CD1c-positive myeloid dendritic cell (primary cell): Measurements from ENCODE around the gene DNASE1L3.

Experiments used
- DNase-seq: peaks from one replicate; pipeline ENCODE4 v3.0.0-alpha.2; 2016; ENCODE audit errors: extremely low spot score

The DNASE1L3 gene

GRCh38 chr3:58179235-58180098, 31.3 kb downstream of the DNASE1L3 start:
- no peak for DNase-seq

DNA sequence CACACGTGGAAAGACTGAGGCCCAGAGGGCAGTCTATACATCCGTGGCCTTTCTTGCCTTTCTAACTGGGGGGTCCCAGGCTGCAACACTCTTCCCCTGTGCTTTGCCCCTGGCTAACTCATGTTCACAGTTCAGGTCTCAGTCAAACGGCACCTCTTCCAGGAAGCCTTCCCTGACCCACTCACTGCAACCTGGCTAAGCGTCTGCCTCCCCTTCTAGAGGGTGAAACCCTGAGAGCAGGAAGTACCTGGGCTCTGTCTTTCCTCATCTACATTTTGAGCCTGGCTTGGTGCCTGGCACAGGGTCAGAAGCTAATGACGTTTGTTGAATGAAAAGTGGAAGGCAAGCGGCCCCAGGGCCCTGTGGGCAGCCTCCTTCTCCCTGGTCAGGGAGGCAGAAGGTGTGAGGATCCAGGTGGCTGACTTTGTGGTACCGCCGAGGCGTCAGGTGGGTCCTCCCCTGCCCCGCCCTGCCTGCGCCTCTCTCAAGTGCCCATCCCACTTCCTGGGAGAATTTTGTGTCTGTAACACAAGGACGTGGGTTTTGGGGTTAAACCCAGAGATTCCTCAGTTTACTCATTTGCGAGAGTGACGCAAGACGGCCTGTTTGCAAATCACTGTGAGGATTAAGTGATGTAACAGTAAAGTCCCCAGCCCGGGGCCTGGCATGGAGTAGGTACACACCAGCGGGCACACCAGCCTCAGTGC, 32.1 kb downstream of the DNASE1L3 start:
- no peak for DNase-seq

- peak; percentile 90 for DNase-seq
These were observed 32.8 kb downstream of the DNASE1L3 start for GRCh38 chr3:58177747-58178527.

DNA sequence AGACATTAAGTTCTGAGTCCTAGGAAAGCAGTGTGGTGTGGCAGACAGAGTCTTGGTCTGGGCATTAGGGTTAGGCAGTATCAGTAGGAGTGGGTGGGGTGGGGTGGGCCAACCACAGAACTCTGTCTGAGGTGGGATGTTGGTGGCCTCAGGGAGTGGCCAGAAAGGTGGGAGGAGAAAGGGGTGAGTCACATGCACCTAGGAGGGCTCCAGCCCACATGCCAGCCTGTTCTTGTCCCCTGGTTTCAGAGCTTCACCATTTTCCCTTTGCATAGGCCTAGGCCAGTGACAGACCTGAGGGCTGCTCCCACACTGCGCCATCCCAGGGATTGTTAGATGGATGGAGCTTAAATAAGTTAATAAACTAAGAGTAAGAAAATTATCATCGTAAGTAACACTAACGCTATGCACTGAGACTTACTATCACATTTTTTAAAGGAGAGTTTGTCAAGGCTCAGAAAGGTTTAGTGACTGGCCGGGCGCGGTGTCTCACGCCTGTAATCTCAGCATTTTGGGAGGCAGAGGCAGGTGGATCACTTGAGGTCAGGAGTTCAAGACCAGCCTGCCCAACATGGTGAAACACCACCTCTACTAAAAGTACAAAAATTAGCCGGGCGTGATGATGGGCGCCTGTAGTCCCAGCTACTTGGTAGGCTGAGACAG, 33.8 kb downstream of the DNASE1L3 start:
- no peak for DNase-seq

DNA sequence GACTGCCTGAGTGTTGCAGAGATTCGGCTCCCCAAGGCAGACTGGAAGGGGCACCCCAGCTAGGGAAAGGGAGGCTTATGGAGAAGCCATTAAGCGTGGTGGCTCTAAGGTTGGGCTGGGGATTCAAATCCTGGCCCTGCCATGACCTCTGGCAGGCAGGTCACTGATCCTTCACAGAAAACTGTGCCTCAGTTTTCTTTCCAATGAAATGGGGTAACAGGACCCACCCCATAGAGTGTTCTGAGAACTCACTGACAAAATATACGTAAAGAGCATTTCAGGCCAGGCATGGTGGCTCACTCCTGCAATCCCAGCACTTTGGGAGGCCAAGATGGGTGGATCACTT, 34.6 kb downstream of the DNASE1L3 start:
- DNase-seq = no peak

DNA sequence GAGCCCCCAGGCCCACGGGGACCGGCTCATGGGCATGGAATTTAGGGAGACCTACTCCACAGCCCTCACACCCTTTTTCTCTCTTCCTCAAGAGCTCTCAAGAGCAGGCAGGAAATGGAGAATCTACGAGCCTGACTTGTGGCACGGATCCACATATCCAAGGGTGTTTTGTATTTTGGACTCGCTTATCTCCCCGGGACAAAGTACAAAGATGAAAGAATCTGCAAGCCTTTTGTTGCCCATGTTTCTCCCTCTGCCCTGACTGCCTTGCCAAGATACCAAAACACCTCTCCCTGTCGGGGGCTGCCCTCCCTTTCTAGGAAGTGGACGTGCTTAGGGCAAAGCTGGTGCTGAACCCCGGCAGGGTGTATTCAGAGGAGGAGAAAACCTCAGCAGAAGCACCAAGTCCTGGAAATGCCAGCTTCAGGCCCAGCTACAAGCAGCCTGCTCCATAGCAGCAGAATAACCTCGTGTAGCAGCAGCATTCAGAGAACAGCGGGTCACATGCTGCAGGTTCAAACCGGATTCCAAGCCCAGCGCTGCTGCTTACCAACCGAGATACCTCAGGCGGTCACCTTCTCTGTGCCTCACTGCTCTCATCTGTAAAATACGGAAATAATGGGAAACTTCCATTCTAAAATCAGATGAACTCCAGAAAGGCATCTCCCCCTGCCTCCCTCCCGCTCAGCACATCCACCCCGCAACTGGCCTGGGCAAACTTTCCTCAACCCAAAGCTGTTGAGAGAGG, 35.2 kb downstream of the DNASE1L3 start:
- no peak for DNase-seq

- no peak for DNase-seq
These were observed 35.7 kb downstream of the DNASE1L3 start for GRCh38 chr3:58175187-58175436.

DNA sequence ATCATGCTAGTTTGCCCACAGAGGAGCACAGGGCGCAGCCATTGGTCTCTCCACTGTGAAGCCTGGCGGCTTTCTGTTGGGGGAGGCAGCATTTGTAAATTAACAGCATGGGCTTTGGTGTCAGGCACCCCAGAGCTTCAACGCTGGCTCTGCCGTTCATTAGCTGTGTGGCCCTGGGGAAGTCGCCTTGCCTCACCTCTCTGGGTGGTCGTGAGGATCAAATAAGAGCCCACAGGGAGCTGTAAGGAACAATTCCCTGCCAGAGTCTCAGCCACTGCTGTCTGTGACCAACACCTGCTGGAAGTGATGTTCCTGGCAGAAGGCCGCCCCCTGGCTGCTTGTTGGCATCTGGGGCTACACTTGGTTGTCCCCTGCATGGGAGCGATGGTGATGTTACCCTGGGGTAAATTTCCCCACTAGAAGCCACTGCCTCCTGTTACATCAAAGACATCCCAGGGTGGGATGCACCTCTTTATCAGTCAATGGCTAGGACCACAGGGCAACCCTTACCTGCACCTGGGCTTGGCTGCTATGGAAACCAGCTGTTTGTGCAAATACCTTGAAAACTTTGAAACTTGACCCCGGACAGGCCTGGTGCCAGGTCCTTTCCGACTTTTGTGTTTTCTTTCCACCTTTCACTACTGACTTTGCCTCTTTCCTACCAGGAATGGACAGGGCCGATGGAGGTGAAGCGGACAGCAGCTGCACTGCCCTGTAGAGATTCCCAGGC, 36.9 kb downstream of the DNASE1L3 start:
- DNase-seq = no peak

GRCh38 chr3:58173029-58173668, 37.6 kb downstream of the DNASE1L3 start:
- no peak for DNase-seq

GRCh38 chr3:58171126-58171525, 39.6 kb downstream of the DNASE1L3 start:
- no peak for DNase-seq

DNA sequence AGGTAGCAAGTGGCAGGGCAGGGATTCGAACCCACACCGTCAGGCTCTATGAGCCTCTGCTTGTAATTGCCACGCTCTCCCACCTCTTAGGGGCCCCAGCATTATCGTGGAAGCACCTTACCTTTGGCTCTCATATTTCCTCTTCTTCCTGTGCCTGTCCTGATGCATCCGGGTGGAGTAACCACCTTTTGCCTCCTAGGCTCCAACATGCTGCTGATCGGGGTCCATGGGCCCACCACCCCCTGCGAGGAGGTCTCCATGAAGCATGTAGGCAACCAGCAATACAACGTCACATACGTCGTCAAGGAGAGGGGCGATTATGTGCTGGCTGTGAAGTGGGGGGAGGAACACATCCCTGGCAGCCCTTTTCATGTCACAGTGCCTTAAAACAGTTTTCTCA, 40.4 kb downstream of the DNASE1L3 start:
- no peak for DNase-seq

GRCh38 chr3:58169371-58169770, 41.4 kb downstream of the DNASE1L3 start:
- no peak for DNase-seq

- no peak for DNase-seq
These were observed 42.3 kb downstream of the DNASE1L3 start for GRCh38 chr3:58168498-58168897.

GRCh38 chr3:58167431-58168351, 43.1 kb downstream of the DNASE1L3 start:
- DNase-seq = peak; percentile 45

GRCh38 chr3:58164906-58165821, 45.6 kb downstream of the DNASE1L3 start:
- no peak for DNase-seq

DNA sequence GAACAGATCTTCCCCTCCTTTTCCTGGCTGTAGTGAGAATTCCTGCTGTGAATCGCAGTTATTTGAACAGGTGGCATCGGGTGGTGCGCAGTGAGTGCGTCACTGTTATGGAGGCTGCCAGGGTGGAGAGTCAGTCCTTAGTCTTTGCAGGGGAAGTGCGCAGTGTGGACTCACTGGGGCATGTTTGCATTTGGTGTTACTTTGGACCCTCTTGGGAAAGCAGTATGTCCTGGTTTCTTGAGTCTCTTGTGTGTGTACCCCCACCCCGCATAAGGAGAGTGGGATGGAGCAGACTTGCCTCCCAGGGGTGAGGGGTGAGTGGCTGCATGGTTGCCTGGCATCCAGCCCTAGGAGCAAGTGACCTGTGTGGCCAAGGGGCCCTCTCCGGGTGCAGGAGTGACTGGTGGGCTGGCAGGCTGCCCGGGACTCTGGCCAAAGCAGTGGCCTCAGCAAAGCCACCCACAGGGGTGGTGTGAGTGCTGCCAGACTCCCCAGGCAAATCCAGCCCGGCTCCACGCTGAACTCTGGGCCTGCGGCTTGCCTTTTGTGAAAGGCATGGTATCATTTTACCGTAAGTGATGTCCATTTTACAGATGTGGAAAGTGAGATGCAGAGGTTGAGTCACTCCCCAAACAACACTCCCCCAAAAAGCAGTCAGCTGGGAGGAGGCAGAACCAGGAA, 46.4 kb downstream of the DNASE1L3 start:
- no peak for DNase-seq

DNA sequence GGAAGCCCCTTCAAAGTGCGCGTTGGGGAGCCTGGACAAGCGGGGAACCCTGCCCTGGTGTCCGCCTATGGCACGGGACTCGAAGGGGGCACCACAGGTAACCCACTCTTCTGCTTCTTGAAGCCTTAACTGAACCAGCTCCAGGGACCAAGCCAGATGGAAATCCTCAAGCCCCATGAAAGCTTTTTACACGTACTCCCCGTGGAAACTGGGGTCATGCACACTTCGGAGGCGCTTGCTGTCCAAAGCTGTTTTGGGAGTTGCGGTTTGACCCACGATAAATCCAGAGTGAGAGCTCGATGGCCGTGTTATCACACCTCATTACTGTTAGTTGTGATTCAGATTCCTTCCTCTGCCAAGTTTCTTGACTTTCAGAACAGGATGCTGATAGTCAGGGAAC, 47.5 kb downstream of the DNASE1L3 start:
- no peak for DNase-seq
